Measurements from ENCODE around the gene NAXD.

GRCh38 chr13:110618167-110618566, 2.8 kb downstream of the NAXD start:
- TF ChIP-seq RAD21 (IDR thresholded peaks at IDR 0.05; ENCODE audit: low read depth) (no peak), EP300 (IDR thresholded peaks at IDR 0.05; ENCODE audit: borderline replicate concordance) (no peak), YY1 (IDR thresholded peaks at IDR 0.05; ENCODE audit: low read depth) (no peak), EGR1 (IDR thresholded peaks at IDR 0.05) (no peak), CEBPB (IDR thresholded peaks at IDR 0.05) (no peak), TCF12 (IDR thresholded peaks at IDR 0.05; ENCODE audit: low read depth) (no peak), CREB1 (IDR thresholded peaks at IDR 0.05; ENCODE audit: low read depth) (no peak), ZBTB7A (IDR thresholded peaks at IDR 0.05; ENCODE audit: low read depth) (no peak), FOXM1 (IDR thresholded peaks at IDR 0.05; ENCODE audit: borderline replicate concordance, low read depth) (no peak)
- TF ChIP-seq, protein P1, sequence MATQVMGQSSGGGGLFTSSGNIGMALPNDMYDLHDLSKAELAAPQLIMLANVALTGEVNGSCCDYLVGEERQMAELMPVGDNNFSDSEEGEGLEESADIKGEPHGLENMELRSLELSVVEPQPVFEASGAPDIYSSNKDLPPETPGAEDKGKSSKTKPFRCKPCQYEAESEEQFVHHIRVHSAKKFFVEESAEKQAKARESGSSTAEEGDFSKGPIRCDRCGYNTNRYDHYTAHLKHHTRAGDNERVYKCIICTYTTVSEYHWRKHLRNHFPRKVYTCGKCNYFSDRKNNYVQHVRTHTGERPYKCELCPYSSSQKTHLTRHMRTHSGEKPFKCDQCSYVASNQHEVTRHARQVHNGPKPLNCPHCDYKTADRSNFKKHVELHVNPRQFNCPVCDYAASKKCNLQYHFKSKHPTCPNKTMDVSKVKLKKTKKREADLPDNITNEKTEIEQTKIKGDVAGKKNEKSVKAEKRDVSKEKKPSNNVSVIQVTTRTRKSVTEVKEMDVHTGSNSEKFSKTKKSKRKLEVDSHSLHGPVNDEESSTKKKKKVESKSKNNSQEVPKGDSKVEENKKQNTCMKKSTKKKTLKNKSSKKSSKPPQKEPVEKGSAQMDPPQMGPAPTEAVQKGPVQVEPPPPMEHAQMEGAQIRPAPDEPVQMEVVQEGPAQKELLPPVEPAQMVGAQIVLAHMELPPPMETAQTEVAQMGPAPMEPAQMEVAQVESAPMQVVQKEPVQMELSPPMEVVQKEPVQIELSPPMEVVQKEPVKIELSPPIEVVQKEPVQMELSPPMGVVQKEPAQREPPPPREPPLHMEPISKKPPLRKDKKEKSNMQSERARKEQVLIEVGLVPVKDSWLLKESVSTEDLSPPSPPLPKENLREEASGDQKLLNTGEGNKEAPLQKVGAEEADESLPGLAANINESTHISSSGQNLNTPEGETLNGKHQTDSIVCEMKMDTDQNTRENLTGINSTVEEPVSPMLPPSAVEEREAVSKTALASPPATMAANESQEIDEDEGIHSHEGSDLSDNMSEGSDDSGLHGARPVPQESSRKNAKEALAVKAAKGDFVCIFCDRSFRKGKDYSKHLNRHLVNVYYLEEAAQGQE (IDR thresholded peaks at IDR 0.05; ENCODE audit: low read depth) = no peak
- TF ChIP-seq, protein P2, sequence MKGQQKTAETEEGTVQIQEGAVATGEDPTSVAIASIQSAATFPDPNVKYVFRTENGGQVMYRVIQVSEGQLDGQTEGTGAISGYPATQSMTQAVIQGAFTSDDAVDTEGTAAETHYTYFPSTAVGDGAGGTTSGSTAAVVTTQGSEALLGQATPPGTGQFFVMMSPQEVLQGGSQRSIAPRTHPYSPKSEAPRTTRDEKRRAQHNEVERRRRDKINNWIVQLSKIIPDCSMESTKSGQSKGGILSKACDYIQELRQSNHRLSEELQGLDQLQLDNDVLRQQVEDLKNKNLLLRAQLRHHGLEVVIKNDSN (IDR thresholded peaks at IDR 0.05) = no peak
